ENCODE data around the gene HSPD1. TPM values are rescaled to one million over a fixed set of nuclear protein-coding genes. Genes with fewer than 3 reads are reported as not detected.
A peak's percentile ranks its signal among the peaks of the same experiment; 100 is the strongest.

HSPD1 gene
- total and polyA plus RNA-seq, 2 of the 13 experiments (the other 11 are each of a cell fraction or from before 2014, with no cell fraction given) = 685 to 2,610 TPM

- TF ChIP-seq AHDC1 (CRISPR knock-in tag; IDR thresholded peaks at IDR 0.05; ENCODE audit: borderline replicate concordance) (0 out of 2 replicates have a peak, but pooled peaks have one; percentile 24), ZBTB37 (CRISPR knock-in tag; IDR thresholded peaks at IDR 0.05) (peak; percentile 61; the same call in 1 of the 2 replicates), ZNF484 (CRISPR knock-in tag; IDR thresholded peaks at IDR 0.05; ENCODE audit: borderline replicate concordance, low read depth) (no peak), RARG (CRISPR knock-in tag; IDR thresholded peaks at IDR 0.05; ENCODE audit: low read depth) (no peak), MXD1 (CRISPR knock-in tag; IDR thresholded peaks at IDR 0.05) (0 out of 2 replicates have a peak, but pooled peaks have one; percentile 75), ZSCAN25 (CRISPR knock-in tag; IDR thresholded peaks at IDR 0.05) (peak; percentile 78; the same call in 1 of the 2 replicates), PPARG (CRISPR knock-in tag; conservative IDR thresholded peaks at IDR 0.05) (0 out of 2 replicates have a peak, but pooled peaks have one; percentile 8), U2AF2 (IDR thresholded peaks at IDR 0.05; ENCODE audit: low read depth, low read length) (no peak), ZNF225 (CRISPR knock-in tag; IDR thresholded peaks at IDR 0.05) (peak; percentile 90), ZNF280B (CRISPR knock-in tag; IDR thresholded peaks at IDR 0.05; ENCODE audit: borderline replicate concordance) (peak; percentile 60; the same call in 1 of the 2 replicates), TIGD3 (CRISPR knock-in tag; IDR thresholded peaks at IDR 0.05; ENCODE audit: borderline replicate concordance) (peak; percentile 77; the same call in 1 of the 2 replicates), MYNN (CRISPR knock-in tag; IDR thresholded peaks at IDR 0.05; ENCODE audit: low read depth) (peak; percentile 48; the same call in 1 of the 2 replicates)
Observed at GRCh38 chr2:197453123-197453913, 46.3 kb downstream of the HSPD1 start, which contains the start of gene COQ10B (continued).
